Measurements from ENCODE around the gene S100PBP.
"Not testable (repeated sequence)": the region's sequence is repeated elsewhere in the genome, so short reads cannot be mapped to it uniquely, and the experiment has no call there.

Gene S100PBP

GRCh38 chr1:32901823-32902534 is 84.5 kb downstream of the S100PBP start:
- DNase-seq, result no peak

GRCh38 chr1:32902535-32902920 is 85.1 kb downstream of the S100PBP start:
- no peak for DNase-seq

DNA sequence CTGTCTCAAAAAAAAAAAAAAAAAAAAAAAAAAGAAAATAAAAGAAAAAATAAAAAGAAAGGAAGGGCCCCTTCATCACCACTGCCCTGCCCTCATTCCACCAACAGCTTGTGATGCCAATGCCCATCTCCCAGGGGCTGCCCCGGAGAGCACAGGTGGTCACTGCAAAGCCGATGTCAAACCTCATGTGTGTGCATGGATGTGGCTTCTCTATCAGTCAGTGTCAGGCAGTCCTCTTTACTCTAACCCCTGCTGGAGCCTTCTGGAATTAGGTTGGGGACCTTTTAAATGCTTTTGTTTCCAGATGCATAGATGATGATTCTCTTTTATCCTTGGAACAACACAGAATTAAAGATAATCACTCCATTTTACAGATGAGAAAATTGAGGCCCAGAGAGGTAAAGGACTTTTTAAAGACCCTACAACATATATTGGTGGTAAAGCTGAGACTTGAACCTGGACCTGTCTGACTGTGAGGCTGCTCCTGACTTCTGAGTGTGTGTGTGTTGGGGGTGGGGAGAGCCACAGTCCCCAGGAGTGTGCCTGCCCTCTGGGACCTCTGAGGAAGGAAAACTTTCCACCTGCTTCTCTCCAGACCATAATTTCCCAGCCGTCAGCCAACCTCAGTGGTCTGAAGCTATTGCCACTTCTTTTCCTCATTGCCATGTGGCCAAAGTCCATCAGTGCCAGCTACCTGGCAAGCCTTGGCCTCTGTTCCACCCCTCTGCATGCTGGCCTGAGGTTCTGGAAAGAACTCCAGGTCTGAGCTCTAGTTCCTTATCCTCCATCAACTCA is 86.7 kb downstream of the S100PBP start:
- no peak for DNase-seq

DNA sequence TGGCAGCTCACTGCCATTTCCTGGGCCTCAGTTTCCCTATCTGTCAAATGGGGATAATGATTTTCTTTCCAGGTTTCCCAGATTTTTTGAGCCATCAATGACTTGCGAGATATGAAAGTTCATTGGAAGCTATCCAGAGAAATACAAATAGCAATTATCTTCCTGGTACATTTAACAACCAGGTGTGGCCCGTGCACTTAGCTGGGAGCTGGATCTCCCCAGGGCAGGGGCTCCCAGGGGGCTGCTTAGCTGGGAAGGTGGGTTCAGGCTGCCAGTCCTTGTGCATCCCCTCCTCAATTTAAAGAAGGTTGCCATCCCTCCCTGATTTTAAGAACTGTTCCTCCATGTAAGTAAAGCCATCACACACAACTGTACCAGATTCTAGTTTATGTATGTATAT is 87.3 kb downstream of the S100PBP start:
- no peak for DNase-seq

DNA sequence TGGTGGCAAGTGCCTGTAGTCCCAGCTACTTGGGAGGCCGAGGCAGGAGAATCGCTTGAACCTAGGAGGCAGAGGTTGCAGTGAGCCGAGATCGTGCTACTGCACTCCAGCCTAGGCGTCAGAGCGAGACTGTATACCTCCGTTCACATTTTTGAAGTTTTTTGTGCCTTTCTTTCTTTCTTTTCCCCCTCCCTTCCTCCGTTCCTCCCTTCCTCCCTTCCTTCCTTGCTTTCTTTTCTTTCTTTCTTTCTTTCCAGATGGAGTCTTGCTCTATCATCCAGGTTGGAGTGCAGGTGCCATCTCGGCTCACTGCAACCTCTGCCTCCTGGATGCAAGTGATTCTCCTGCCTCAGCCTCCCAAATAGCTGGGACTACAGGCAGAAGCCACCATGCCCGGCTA is 88.1 kb downstream of the S100PBP start:
- DNase-seq, result not testable (repeated sequence)

DNA sequence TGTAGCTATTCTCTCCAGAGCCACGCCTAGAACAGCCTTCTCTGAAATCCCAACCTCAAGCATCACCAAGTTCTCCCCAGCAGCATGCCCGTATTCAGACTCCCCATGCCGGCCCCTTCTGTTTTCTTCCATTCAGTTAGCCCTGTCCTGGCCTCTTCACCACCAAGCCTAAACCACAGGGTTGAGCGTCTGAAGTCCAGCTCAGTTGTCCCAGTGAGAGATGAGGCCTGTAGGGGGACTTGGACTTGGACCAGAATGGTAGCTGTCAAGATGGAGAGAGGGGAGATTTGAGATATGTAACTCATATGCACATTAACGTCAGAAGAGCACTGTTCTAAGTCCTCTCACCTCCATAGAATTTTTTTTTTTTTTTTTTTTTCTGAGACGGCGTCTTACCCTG is 89.2 kb downstream of the S100PBP start:
- no peak for DNase-seq

DNA sequence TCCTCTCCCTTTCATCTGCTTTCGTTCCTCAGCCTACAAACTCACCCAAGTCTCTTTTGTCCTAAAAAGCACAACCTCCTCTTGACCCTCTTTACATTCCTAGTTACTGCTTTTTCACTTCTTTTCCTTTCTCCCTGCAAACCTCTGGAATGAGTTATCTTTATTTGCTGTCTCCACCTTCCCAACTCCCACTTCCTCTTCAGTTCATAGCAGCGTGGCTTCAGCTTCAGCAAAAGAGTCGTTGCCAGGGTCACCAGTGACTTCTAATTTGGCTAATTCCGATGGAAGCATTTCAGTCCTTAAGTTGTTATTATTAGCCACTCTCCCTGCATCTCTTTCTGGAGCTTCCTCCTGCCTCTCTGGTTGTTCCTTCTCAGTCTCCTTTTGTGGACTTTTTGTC is 90.0 kb downstream of the S100PBP start:
- no peak for DNase-seq

Data from stimulated activated CD8-positive, alpha-beta memory T cell treated with anti-CD3 and anti-CD28 coated beads, Interleukin-4, amount 100 ng/mL, for 48 hours (primary cell).